UCSD-AML1 (cell line): ENCODE results near the gene PCDH9.
A peak's percentile ranks its signal among the peaks of the same experiment; 100 is the strongest.
"Not testable (repeated sequence)": the region's sequence is repeated elsewhere in the genome, so short reads cannot be mapped to it uniquely, and the experiment has no call there.

ENCODE experiments used
- DNase-seq: peaks from one replicate; lab custom pipeline; 2025; ENCODE audit not compliant: unreplicated experiment; lab: John Stamatoyannopoulos, UW

Gene PCDH9

GRCh38 chr13:66926200-66926850, 303.8 kb downstream of the PCDH9 start:
- DNase-seq: no peak

GRCh38 chr13:66922444-66922843, 307.7 kb downstream of the PCDH9 start:
- no peak for DNase-seq

- DNase-seq: no peak
Observed at GRCh38 chr13:66921437-66921836, 308.7 kb downstream of the PCDH9 start.

GRCh38 chr13:66915596-66916185, 314.4 kb downstream of the PCDH9 start:
- no peak for DNase-seq

GRCh38 chr13:66914155-66914554, 316.0 kb downstream of the PCDH9 start:
- DNase-seq: no peak

GRCh38 chr13:66911411-66911939, 318.7 kb downstream of the PCDH9 start:
- no peak for DNase-seq

- DNase-seq: no peak
Observed at GRCh38 chr13:66899955-66900354, 330.2 kb downstream of the PCDH9 start.

GRCh38 chr13:66896933-66897332, 333.2 kb downstream of the PCDH9 start:
- DNase-seq: no peak

- DNase-seq: peak; percentile 0
Observed at GRCh38 chr13:66895780-66896179, 334.4 kb downstream of the PCDH9 start.

- DNase-seq: no peak
Observed at GRCh38 chr13:66895320-66895719, 334.8 kb downstream of the PCDH9 start.

- no peak for DNase-seq
Observed at GRCh38 chr13:66888698-66889097, 341.4 kb downstream of the PCDH9 start.

GRCh38 chr13:66887088-66887487, 343.0 kb downstream of the PCDH9 start:
- no peak for DNase-seq

GRCh38 chr13:66886264-66886663, 343.9 kb downstream of the PCDH9 start:
- DNase-seq: no peak

GRCh38 chr13:66881170-66881569, 349.0 kb downstream of the PCDH9 start:
- DNase-seq: not testable (repeated sequence)

GRCh38 chr13:66879988-66880387, 350.1 kb downstream of the PCDH9 start:
- no peak for DNase-seq

GRCh38 chr13:66875264-66875663, 354.9 kb downstream of the PCDH9 start:
- DNase-seq: no peak

GRCh38 chr13:66864627-66865026, 365.5 kb downstream of the PCDH9 start:
- DNase-seq: no peak

GRCh38 chr13:66860878-66861417, 369.2 kb downstream of the PCDH9 start:
- no peak for DNase-seq

GRCh38 chr13:66859934-66860877, 369.9 kb downstream of the PCDH9 start:
- peak; percentile 3 for DNase-seq

- no peak for DNase-seq
Observed at GRCh38 chr13:66859078-66859477, 371.1 kb downstream of the PCDH9 start.

GRCh38 chr13:66858163-66858562, 372.0 kb downstream of the PCDH9 start:
- DNase-seq: no peak
